T-helper 22 cell (primary cell): ENCODE results near the gene SLC35G6.
A peak's percentile ranks its signal among the peaks of the same experiment; 100 is the strongest.
"Not testable (repeated sequence)": the region's sequence is repeated elsewhere in the genome, so short reads cannot be mapped to it uniquely, and the experiment has no call there.

Experiments used
- DNase-seq: peaks from one replicate; pipeline ENCODE4 v3.0.0-alpha.2; 2020; ENCODE audit warnings: low read depth

SLC35G6 gene

GRCh38 chr17:7478276-7479212 lies 2.7 kb upstream of the SLC35G6 start:
- DNase-seq, result peak; percentile 63

GRCh38 chr17:7479213-7480088 lies 1.8 kb upstream of the SLC35G6 start, which contains the start of gene ZBTB4:
TSS of gene ZBTB4 (minus strand) at chr17:7479631. CDS start at chr17:7466801, 12,830 bp downstream.
- DNase-seq, result peak; percentile 62

- no peak for DNase-seq
Observed at GRCh38 chr17:7480089-7480384, 1.2 kb upstream of the SLC35G6 start.

GRCh38 chr17:7481842-7482741 lies 846 bp downstream of the SLC35G6 start:
- not testable (repeated sequence) for DNase-seq

- not testable (repeated sequence) for DNase-seq
Observed at GRCh38 chr17:7482742-7483088, 1.5 kb downstream of the SLC35G6 start.

- peak; percentile 90 for DNase-seq
Observed at GRCh38 chr17:7483255-7484066, 2.2 kb downstream of the SLC35G6 start.

- peak; percentile 93 for DNase-seq
Observed at GRCh38 chr17:7484067-7484918, 3.0 kb downstream of the SLC35G6 start, which contains the start of gene POLR2A. TSS of gene POLR2A (plus strand) at chr17:7484366.

GRCh38 chr17:7484919-7485377 lies 3.7 kb downstream of the SLC35G6 start:
- no peak for DNase-seq

- no peak for DNase-seq
Observed at GRCh38 chr17:7486181-7486580, 4.9 kb downstream of the SLC35G6 start.

GRCh38 chr17:7490144-7490543 lies 8.9 kb downstream of the SLC35G6 start:
- DNase-seq, result no peak

GRCh38 chr17:7491583-7491982 lies 10.3 kb downstream of the SLC35G6 start:
- DNase-seq, result no peak

GRCh38 chr17:7493941-7494340 lies 12.7 kb downstream of the SLC35G6 start:
- DNase-seq, result no peak

- DNase-seq, result no peak
Observed at GRCh38 chr17:7495906-7496434, 14.7 kb downstream of the SLC35G6 start.

- DNase-seq, result no peak
Observed at GRCh38 chr17:7496470-7497183, 15.4 kb downstream of the SLC35G6 start.

GRCh38 chr17:7497228-7497627 lies 16.0 kb downstream of the SLC35G6 start:
- DNase-seq, result no peak

GRCh38 chr17:7497636-7498035 lies 16.4 kb downstream of the SLC35G6 start:
- no peak for DNase-seq

- DNase-seq, result no peak
Observed at GRCh38 chr17:7499161-7499560, 17.9 kb downstream of the SLC35G6 start.

GRCh38 chr17:7501729-7502128 lies 20.5 kb downstream of the SLC35G6 start:
- no peak for DNase-seq
